Esophagus (tissue), 2 donors: ENCODE measurements around the gene SNX10. TPM values are rescaled to one million over a fixed set of nuclear protein-coding genes. Genes with fewer than 3 reads are reported as not detected.

Source experiments
- H3K27ac ChIP-seq, 2 donors: one replicate each; pipeline ENCODE4 v1.5.1; 2013; ENCODE audit warnings: low read depth in 2 of 2, mild to moderate bottlenecking in 2 of 2, inconsistent platforms in 1 of 2, low read length in 1 of 2, moderate library complexity in 1 of 2
- H3K27me3 ChIP-seq, 2 donors: one replicate each; pipeline ENCODE4 v1.6.1; 2013; ENCODE audit warnings: low read length in 2 of 2, control low read depth in 1 of 2, mild to moderate bottlenecking in 1 of 2; ENCODE audit not compliant: insufficient read depth in 2 of 2, control insufficient read depth in 1 of 2
- H3K36me3 ChIP-seq, 2 donors: one replicate each; pipeline ENCODE4 v1.6.1; 2013; ENCODE audit warnings: low read length in 1 of 2; ENCODE audit not compliant: control insufficient read depth in 2 of 2, insufficient read depth in 2 of 2
- H3K4me1 ChIP-seq, 2 donors: one replicate each; pipeline ENCODE4 v1.6.1; 2013; ENCODE audit warnings: low read length in 1 of 2; ENCODE audit not compliant: control insufficient read depth in 2 of 2, insufficient read depth in 2 of 2
- H3K4me3 ChIP-seq, 2 donors: one replicate each; pipeline ENCODE4 v1.5.1; 2013; ENCODE audit warnings: low read length in 2 of 2, mild to moderate bottlenecking in 2 of 2, low read depth in 1 of 2, moderate library complexity in 1 of 2
- H3K9me3 ChIP-seq, 2 donors: one replicate each; pipeline ENCODE4 v1.6.1; 2013; ENCODE audit warnings: mild to moderate bottlenecking in 2 of 2, low read depth in 1 of 2, low read length in 1 of 2, moderate library complexity in 1 of 2; ENCODE audit not compliant: control insufficient read depth in 2 of 2, insufficient read depth in 1 of 2
- WGBS, 2 donors: extraction: QIAGEN DNeasy Blood & Tissue Kit; methylation state at CpG; one replicate each; pipeline ENCODE4 v1.1.7; 2013; 5-methylcytosine and 5-hydroxymethylcytosine counted together
- polyA plus RNA-seq, 2 donors: library from polyadenylated mRNA; stranded (reverse); fragments of 200-250 nt; gene quantifications; one replicate each; pipeline ENCODE4 v1.2.3, GENCODE V29; 2013
- donor health status: healthy with polysubstance abuse.
- donor health status: Bipolar disorder and iron deficiency.

SNX10 gene
- polyA plus RNA-seq, 2 donors: 0.44 to 0.61 TPM

DNA sequence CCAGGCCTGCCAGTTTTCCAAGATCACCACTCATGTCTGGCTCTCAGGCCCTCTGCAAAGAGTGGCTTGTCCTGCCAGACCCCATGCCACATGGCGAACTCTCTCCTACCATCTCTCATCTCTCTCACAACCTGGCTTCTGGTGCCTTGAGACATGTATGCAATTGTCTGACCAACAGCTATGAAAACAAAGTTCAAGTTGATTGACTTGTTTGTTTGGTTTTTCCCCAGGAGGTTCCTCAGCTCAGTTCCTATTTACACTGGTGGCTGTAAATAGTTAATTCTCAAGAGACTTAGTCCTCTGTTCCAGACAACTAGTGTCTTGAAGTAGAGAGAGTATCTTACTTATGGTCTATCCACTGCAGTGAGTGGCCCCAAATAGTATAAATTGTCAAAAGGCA is 131.8 kb downstream of the SNX10 start:
- no peaks in the 10 kb centered on the region for H3K4me1 ChIP-seq
- no peaks in the 10 kb centered on the region for H3K36me3 ChIP-seq
- no peaks in the 10 kb centered on the region for H3K9me3 ChIP-seq
- no peak overlapping the region for H3K27ac ChIP-seq
- no peaks in the 10 kb centered on the region for H3K27me3 ChIP-seq
- 80 to 86% methylated on average over 1 of the region's 1 CpG for WGBS, 2 donors
- H3K4me3 ChIP-seq: no peak overlapping the region

Other genes starting within 250 kb of the SNX10 start
- 1 to 10 TPM; 2.3 to 2.9 TPM for gene NFE2L3, start 139.7 kb upstream of the SNX10 start, polyA plus RNA-seq
- 100 to 1,000 TPM; 461 to 511 TPM for gene HNRNPA2B1, start 91.1 kb upstream of the SNX10 start, polyA plus RNA-seq
- gene CBX3, start 90.1 kb upstream of the SNX10 start, polyA plus RNA-seq: 10 to 100 TPM; 51.1 to 66.5 TPM